GOT3 (cell line): ENCODE measurements around the gene TMEM44.

Source experiments
- DNase-seq: peaks from one replicate; lab custom pipeline; 2025; ENCODE audit warnings: mixed read lengths; lab: John Stamatoyannopoulos, UW

The TMEM44 gene

GRCh38 chr3:194579091-194579606 is 54.1 kb downstream of the TMEM44 start:
- no peak for DNase-seq

DNA sequence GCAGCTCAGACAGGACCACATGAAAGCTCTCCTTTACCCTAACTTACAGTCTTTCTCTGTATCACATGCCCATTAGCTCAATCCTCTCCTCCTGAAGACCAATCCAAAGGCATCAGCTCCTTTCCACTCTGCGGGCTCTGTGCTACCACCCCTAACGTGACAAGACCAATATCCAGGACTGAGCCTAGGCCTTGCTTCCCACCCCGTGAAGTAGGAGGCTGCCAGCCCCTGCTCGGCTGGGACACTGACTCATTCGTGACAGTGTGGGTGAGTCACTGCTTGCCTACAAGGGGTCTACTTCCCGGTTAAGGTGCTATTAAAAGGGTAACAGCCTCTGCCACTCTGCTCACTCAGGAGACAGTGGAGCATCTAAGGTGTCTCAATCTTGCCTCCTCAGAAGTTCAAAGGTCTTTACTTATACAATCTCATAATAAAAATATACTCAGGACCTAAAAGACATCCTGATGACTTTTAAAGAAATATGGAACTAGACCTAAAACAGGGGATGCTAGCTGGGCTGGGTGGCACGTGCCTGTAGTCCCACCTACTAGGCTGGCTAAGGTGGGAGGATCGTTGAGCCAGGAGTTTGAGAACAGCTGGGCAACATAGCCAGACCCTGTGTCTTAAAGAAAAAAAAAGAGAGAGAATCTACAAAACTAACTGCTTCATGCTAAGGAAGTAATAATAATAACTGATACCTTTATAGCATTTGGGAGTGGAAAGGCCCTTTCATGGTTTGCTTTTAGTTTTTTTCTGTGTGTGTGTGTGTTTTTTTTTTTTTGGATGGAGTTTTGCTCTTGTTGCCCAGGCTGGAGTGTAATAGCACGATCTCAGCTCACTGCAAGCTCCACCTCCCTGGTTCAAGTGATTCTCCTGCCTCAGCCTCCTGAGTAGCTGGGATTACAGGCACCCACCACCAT is 55.0 kb downstream of the TMEM44 start:
- DNase-seq, result no peak

- DNase-seq, result peak; percentile 29
These were observed 57.6 kb downstream of the TMEM44 start for GRCh38 chr3:194575484-194576210.

DNA sequence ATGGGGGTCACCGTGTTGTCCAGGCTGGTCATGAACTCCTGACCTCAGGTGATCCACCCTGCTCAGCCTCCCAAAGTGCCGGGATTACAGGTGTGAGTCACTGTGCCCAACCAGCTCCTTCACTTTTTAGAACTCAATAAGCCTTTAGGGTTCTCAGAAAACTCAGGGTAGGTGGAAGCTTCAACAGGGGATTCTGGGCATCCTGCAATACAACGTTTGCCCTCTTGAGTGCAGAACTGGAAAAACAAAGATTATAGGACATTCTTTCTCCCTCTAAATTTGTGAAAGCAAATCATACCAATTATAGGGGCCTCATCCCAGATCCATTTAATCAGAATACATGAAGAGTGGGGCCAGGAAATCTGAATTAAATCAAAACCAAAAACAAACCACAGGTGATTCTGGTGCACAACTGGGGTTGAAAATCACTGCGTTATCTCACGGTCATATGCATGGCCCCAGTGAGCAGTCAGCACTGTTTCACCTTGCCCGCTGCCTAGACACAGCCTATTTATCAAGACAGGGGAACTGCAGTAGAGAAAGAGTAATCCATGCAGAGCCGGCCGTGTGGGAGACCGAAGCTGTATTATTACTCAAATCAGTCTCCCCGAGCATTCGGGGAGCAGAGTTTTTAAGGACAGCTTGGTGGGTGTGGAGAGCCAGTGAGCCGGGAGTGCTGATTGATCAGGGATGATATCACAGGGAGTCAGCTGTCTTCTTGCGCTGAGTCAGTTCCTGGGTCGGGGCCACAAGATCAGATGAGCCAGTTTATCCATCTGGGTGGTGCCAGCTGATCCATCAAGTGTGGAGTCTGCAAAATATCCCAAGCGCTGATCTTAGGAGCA is 58.4 kb downstream of the TMEM44 start:
- peak; percentile 33 for DNase-seq

GRCh38 chr3:194573680-194574437 is 59.4 kb downstream of the TMEM44 start:
- DNase-seq, result no peak

DNA sequence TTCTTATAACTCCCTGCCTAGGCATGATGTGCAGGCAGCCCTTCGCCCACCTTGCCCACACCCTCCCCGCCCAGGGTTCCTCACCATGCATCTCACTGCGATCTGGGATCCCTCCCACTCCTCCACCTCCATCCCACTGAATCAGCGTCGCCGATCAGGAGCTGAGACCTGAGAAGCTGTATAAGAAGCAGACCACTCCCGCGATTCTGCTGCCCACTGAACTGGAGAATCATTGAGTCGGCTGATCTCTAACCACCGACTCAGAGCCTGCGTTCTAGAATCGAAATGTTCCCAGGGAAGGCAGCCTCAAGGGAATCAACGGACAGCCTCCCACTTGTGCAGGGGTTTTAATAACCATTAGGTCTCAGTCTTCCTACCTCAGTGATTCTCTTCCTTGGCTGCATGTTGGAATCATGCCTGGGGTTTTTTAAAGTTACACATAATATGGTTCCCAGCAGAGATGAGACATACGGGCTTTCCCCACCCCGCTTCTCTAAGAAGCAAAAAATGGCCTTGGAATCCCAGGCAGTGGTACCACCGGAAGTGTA is 60.2 kb downstream of the TMEM44 start:
- DNase-seq, result no peak

DNA sequence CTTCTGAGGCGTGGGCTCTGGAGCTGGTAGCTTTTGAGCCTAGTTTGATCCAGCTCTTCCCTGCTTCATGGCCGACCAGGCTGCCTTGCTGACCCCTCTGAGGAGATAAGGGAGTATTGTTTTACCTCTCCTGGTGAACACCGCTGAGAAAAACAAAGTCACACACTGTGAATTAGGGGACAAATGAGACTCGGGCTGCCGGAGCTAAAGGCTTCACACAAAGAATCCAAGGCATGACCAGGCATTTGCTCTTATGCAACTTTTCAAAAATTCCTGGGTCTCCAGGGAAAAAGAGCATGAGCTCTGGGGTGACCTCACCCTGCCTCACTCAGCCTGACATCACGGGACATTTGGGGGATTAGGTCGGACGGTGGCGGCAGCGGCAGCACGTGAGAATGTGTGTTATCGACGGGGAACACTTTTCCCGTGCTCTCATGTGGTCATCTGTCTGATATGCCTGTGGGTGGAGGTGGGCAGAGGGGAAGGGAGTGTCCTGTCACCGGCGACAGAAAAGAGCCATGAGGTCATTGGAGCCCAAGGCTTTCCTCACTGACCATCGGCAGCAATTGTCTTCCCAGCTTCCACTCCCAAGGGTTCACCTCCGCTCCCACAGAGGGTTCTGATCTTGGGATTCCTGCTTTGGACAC is 61.0 kb downstream of the TMEM44 start:
- DNase-seq, result peak; percentile 54

DNA sequence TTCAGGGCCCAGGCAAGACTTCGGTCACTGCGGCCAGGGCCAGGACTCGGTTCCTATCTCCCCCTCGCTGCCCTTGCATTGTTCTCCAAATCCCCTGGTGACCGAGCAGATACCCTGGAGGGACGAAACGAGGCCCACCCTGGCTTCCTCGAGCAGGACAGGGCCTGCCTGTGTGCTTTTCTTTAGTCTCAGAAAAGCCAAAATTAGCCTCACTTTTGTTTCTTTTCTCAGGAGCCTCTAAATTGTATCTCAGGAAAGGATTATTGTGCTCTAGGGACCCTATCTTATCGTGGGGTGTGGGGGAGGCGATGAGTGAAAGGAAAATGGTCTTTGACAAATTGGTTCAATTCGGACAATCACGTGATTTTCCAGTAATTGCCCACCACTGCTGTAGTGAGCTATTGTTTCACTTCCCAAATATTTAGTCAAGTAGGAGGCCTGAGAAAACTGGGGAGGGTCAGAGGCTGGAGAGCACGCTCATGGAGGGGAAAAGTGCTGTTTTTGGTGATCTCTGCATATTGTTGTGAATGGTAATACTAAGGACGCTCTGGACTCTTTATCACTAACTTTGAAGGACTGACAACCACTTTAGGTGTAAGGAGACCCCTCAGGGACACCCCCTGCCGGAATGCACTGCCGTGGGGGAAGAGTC is 61.6 kb downstream of the TMEM44 start:
- no peak for DNase-seq

GRCh38 chr3:194570898-194571297 is 62.3 kb downstream of the TMEM44 start:
- DNase-seq, result no peak

GRCh38 chr3:194570235-194570634 is 63.0 kb downstream of the TMEM44 start:
- DNase-seq, result no peak

- DNase-seq, result no peak
These were observed 64.0 kb downstream of the TMEM44 start for GRCh38 chr3:194569252-194569651.

- DNase-seq, result no peak
These were observed 67.5 kb downstream of the TMEM44 start for GRCh38 chr3:194565597-194566190.

GRCh38 chr3:194562986-194563385 is 70.2 kb downstream of the TMEM44 start:
- DNase-seq, result no peak

- no peak for DNase-seq
These were observed 71.8 kb downstream of the TMEM44 start for GRCh38 chr3:194561306-194561974.

GRCh38 chr3:194560047-194560446 is 73.2 kb downstream of the TMEM44 start:
- DNase-seq, result no peak

- no peak for DNase-seq
These were observed 73.7 kb downstream of the TMEM44 start for GRCh38 chr3:194559530-194559929.

- no peak for DNase-seq
These were observed 76.8 kb downstream of the TMEM44 start for GRCh38 chr3:194556086-194557056.
